GM21526 (cell line): ENCODE results near the gene APBB3.
"Not testable (repeated sequence)": the region's sequence is repeated elsewhere in the genome, so short reads cannot be mapped to it uniquely, and the experiment has no call there.

Source experiments
- ATAC-seq: cut with Tn5 transposase; IDR thresholded peaks from one replicate; pipeline ENCODE4 v1.9.1; 2021; ENCODE audit warnings: moderate library complexity; ENCODE audit not compliant: unreplicated experiment, low FRiP score

Gene APBB3, protein sequence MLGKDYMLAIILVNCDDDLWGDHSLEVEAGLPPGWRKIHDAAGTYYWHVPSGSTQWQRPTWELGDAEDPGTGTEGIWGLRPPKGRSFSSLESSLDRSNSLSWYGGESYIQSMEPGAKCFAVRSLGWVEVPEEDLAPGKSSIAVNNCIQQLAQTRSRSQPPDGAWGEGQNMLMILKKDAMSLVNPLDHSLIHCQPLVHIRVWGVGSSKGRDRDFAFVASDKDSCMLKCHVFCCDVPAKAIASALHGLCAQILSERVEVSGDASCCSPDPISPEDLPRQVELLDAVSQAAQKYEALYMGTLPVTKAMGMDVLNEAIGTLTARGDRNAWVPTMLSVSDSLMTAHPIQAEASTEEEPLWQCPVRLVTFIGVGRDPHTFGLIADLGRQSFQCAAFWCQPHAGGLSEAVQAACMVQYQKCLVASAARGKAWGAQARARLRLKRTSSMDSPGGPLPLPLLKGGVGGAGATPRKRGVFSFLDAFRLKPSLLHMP

GRCh38 chr5:140564196-140565023, at the start of gene APBB3, which contains the start of gene SLC35A4:
Gene APBB3 (minus strand): TSS chr5:140564598. CDS start chr5:140564245, 353 bp downstream.
Gene SLC35A4 (plus strand): TSS chr5:140564828. CDS start chr5:140567170, 2,342 bp downstream.
- ATAC-seq, result peak; percentile 79

- no peak for ATAC-seq
Measured at GRCh38 chr5:140611020-140611521, 46.7 kb upstream of the APBB3 start.

DNA sequence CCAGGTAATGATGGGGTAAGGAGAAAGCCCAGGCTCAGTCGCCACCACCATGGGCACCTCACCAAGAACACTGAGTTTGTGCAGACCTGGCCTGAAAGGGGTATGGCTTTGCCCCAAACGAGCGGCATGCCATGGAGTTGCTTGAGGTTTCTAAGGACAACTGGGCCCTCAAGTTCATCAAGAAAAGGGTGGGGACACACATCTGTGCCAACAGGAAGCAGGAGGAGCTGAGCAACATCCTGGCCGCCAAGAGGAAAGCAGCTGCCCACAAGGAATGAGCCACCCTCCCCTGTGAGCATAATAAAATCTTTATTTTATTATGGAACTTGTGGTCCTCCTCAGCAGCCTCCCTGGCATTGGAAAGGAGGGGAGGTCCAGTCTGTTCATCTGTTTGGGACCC, 44.7 kb upstream of the APBB3 start:
- ATAC-seq, result no peak

DNA sequence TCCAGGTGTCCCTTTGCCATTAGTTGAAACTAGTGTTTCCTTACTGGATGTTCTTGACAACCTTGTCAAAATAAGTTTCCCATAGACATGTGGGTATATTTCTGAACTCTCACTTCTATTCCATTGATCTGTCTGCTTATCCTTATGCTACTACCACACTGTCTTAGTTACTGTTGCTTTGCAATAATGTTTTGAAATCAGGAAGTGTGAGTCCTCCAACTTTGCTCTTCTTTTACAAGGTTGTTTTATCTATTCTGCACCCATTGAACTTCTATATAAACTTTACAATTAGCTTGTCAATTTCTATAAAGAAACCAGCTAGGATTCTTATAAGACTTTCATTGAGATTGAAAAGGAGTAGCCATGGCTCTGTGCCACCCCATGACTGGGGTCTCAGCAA, 44.3 kb upstream of the APBB3 start:
- ATAC-seq, result no peak

- ATAC-seq, result no peak
Measured at GRCh38 chr5:140607031-140607430, 42.6 kb upstream of the APBB3 start.

- no peak for ATAC-seq
Measured at GRCh38 chr5:140605879-140606278, 41.5 kb upstream of the APBB3 start.

GRCh38 chr5:140603734-140604133, 39.3 kb upstream of the APBB3 start:
- ATAC-seq, result no peak

- ATAC-seq, result not testable (repeated sequence)
Measured at GRCh38 chr5:140603446-140603698, 39.0 kb upstream of the APBB3 start.

DNA sequence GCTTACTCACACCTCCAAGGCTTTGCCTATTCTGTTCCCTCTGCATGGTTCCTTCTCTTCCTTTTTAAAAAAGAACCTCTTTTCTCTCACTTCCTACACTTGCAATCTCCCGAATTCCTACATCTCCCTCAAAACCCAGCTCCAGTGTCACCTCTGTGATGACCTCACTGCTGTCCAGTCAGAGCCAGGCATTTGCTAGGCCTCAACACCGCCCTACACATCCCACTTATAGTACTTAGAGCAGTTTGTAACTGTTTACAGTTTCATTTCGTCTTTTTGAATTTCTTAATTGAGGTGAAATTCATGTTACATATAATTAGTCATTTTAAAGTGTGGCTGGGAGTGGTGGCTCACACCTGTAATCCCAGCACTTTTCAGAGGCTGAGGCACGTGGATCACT, 37.7 kb upstream of the APBB3 start:
- no peak for ATAC-seq

DNA sequence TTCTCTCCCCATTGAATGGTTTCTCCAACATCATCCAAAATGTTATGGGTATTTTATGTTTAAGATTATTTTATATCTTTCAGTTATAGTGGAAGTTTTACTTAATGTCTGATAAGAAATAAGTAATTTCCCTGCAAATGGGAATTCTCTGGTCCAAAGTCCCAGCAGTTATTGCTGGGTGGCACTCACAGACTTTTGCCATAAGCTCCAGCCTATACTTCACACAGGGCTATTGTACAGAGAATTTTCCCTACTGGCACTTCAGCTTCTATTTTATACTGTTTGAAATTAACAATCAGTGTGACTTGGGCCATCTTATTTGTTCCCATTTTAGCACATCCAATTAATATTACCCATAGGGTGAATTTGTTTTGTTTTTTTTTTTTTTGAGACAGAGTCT, 35.7 kb upstream of the APBB3 start:
- no peak for ATAC-seq

- no peak for ATAC-seq
Measured at GRCh38 chr5:140598836-140599235, 34.4 kb upstream of the APBB3 start.

- ATAC-seq, result no peak
Measured at GRCh38 chr5:140596321-140596741, 31.9 kb upstream of the APBB3 start.

- ATAC-seq, result no peak
Measured at GRCh38 chr5:140595538-140596300, 31.3 kb upstream of the APBB3 start.

DNA sequence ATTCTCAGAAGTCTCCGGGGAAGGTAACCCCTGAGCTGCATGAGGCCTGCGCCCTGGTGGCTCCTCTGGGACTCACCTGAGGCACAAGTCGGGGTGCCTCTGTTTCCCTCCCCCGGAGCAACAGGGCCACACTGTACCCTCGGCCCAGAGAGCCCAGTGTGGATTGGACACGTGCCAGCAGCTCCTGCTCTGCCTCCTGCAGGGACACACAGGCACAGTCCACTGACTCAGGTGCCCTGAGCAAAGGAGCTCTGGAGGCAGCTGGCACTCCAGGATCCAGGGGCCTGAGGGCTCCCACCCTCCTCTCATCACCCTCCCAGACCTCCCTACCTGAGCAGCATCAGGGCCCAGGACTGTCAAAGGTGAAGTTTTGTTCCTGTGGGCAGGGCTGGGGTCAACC, 29.8 kb upstream of the APBB3 start:
- no peak for ATAC-seq

DNA sequence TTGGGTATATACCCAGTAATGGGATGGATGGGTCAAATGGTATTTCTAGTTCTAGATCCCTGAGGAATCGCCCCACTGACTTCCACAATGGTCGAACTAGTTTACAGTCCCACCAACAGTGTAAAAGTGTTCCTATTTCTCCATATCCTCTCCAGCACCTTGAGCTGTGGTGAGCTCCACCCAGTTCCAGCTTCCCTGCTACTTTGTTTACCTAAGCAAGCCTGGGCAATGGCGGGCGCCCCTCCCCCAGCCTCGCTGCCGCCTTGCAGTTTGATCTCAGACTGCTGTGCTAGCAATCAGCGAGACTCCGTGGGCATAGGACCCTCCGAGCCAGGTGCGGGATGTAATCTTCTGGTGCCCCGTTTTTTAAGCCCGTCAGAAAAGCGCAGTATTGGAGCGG, 28.7 kb upstream of the APBB3 start:
- ATAC-seq, result not testable (repeated sequence)

GRCh38 chr5:140591747-140592372, 27.5 kb upstream of the APBB3 start:
- no peak for ATAC-seq

- ATAC-seq, result no peak
Measured at GRCh38 chr5:140590861-140591260, 26.5 kb upstream of the APBB3 start.

DNA sequence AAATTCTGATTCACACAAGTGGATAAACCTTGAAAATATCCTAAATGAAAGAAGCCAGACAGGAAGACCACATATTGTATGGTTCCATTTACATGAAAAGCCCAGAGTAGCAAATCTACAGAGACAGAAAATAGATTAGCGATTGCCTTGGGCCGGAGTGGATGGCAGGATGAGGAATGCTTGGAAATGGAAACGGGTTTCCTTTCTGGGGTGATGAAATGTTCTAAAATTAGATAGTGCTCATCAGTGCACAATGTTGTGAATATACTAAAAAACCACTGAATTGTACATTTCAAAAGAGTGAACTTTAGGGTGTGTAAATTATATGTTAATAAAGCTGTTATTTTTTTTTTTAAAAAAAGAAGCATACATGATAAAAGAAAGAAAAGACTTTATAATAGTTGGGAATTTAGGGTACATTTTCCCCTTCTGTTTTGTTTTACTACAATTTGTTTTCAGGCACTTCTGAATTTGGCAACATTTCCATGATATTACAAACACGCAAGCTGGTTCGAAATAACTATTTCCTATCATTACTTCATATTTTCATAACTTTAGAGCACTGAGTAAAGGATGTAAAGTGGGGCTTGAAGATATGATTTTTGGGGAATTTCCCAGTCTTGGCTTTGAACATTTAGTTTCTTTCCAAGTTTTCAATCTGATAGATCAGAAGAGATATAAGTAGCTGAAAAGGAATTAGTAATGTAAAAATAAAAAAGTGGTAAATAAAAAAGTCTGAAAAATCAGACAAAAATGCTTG, 24.1 kb upstream of the APBB3 start:
- ATAC-seq, result no peak

DNA sequence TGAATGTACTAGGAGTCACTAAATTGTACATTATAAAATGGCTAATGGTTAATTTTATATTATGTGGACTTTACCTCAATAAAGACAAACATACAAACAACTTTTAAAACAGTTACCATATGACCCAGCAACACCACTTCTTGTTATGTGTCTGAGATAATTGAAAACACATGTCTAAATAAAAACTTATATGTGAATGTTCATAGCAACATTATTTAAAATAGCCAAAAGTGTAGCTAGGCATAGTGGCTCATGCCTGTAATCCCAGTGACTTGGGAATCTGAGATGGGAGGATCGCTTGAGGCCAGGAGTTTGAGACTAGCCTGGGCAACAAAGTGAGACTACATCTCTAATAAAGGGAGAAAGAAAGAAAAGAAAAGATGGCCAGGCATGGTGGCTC, 23.1 kb upstream of the APBB3 start:
- ATAC-seq, result no peak
